HG02610 (cell line): ENCODE measurements around the gene FAM13B.
"Not testable (repeated sequence)": the region's sequence is repeated elsewhere in the genome, so short reads cannot be mapped to it uniquely, and the experiment has no call there.

Source experiments
- ATAC-seq: cut with Tn5 transposase; IDR thresholded peaks from one replicate; pipeline ENCODE4 v1.9.1; 2021; ENCODE audit warnings: mild to moderate bottlenecking, moderate library complexity; ENCODE audit not compliant: unreplicated experiment

Gene FAM13B

DNA sequence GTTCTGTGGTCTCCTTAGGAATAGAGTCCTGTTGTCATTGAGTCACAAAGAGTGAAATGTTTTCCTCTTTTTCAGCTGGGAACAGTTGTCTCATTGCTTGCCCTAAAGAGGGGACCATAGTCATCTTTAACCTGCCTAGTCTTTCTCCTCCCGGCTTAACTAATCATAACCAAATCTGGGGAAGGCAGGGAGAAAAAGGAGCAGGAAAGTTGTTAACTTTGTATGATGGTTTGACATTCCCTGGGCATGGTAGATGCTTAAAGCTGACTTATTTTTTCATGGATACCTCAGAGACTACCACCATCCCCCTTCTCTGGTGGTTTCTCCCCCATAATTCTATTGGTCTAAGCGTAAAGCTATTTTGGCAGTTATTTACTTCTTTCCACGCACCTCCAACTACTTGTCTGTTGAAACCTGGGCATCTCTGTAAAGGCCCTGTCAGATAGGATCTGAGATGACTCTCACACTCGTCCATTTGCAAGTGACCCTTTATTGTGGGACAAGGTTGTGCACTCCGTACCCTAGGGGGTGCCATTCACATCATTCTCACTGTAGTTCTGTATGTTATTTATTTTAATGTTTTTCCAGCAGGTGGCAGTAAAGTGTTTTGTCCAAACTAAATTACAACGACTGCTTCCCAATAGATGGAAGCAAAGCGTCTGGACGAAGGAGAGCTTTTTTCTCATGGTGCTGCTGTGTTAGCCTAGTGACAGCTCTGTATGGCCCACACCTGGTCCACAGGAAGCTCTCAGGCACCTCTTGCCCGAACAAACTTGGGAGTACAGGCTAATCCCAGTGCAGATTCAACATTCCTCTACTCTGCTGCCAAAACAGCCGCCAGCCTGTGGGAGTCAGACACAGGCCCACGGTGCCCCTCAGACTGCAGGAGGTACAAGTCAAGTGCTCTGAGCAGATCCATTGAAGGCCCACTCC, 3.0 kb upstream of the FAM13B start:
- peak; percentile 43 for ATAC-seq

DNA sequence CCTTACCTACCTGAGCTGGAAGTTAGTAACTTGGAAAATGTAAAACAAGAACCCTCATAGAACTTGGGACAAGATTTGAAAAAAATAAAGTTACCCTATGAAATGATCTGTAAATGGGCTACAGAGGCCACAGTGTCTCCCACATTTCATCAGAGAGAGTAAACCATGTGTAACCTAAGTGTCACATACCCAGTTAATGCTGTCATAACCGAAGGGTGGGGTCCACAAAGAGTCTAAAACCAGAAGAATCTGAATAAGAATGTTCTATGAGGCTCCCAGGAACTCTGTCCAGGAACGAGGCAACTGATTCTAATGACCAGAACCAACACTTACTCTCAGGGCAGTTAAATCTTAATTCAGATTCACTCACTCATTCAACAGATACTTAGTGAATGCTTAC, 1.0 kb upstream of the FAM13B start:
- no peak for ATAC-seq

DNA sequence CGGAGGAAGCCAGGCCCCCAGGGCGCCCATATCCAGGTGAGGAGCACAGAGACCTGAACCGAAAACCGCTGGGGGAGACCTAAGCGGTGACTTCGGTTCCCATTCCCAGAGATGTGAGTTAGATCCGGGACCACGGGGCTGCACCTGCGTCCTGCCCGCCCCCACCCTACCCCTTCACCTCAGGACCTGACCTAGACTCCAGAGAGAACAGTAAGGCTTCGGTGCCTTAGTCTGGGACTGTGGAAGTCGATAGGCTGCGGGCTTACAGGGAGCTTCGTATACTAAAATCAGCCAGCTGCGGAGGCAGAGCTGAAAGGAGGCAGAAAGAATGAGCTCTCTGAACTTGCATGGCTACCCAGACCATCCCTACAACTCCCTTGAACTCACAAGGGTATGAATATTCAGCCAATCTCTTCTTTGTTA, 518 bp upstream of the FAM13B start:
- peak; percentile 2 for ATAC-seq

DNA sequence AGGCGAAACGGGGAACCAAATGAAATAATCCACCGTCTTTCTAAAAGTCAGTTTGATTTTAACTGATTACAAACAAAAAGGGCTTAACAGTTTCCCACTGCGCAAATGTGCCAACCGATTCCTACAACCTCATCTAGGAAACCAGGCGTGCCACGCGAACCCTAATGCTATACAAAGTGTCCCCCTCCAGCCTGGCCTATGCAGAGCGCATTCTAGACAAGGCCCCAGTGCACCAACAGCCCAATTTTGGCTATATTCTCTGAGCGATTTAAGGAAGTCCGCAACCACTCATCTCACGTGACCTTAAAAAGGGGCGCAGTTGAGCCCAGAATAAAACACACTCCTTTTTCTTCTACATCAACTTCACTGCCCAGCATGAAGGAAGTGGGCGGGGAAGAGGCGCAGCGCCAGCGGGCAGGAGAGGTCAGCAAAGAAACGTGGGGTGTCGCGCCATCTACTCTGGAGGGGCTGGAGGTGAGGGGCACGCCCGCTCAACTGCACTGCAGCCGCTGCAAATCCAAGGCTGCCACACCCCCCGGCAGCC, 779 bp downstream of the FAM13B start:
- ATAC-seq = peak; percentile 20

DNA sequence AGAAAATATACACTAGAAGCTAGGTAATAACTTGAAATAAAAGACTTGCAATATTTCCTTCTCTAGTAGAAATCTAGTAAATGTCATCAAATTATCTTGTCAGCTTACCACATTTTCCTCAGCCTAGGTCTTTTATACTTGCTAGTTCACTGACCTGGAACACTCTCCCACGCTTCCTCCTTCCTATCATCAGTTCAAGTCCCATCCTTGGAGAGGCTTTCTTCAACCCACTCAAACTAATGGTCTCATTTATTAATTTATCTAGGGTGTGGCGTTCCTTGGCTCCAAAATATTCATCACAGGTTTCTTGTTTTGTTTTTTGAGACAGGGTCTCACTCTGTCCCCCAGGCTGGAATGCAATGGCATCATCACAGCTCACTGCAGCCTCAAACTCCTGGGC, 2.9 kb downstream of the FAM13B start:
- ATAC-seq = no peak

DNA sequence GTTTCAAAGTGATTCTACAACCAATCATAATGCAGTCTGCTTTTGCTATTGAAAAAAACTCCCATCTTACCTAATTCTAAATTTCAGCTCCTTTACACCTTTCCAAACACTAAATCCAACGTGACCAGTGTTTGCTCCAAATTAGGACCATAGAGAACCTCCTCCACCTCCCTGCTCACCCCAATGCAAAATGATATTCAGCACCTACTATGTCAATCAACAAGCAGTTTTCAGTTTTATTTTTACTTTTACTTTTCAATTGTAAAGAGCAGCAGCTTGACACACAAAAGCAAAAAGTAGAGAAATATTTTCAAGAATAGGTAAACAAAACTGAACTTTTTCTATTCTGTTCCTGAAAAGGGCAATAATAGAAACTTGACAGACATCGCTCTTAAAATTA, 3.4 kb downstream of the FAM13B start:
- no peak for ATAC-seq

DNA sequence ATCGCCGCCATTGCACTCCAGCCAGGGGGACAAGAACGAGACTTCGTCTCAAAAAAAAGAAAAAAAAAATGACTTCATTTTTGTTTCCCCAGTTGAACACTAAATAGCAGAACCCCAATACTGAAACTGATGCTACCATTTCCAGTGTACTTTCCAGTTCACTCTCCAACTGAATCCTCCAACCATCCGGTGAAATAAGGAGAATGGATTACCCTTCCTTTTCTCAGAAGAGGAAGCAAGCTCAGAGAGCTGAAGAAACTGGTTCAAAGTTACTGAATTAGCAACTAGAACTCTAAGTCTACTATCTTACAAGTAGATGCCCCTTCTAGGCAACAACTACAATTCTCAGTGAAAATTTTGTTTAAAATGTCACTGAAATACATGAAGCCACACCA, 3.9 kb downstream of the FAM13B start:
- ATAC-seq = no peak

DNA sequence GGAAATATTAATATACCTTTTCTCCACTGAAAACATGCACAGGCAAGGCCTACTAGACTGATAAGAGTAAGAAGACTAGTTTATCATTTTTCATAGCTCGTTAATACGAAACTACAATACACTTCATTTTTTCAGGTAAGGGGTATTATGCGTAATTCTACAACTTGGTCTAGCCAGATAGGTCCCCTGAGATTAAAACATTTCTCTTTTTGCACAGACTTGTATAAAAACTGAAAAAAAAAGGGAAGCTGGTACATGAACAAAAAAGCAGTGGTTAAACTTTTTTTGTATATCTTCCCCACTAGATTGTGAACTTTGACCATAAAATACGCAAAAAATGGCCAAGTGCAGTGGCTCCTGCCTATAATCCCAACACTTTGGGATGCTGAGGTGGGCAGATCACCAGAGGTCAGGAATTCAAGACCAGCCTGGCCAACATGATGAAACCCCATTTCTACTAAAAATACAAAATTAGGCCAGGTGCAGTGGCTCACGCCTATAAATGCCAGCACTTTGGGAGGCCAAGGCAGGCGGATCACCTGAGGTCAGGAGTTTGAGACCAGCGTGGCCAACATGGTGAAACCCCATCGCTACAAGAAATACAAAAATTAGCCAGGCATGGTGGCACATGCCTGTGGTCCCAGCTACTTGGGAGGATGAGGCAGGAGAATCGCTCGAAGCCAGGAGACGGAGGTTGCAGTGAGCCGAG, 4.5 kb downstream of the FAM13B start:
- not testable (repeated sequence) for ATAC-seq

DNA sequence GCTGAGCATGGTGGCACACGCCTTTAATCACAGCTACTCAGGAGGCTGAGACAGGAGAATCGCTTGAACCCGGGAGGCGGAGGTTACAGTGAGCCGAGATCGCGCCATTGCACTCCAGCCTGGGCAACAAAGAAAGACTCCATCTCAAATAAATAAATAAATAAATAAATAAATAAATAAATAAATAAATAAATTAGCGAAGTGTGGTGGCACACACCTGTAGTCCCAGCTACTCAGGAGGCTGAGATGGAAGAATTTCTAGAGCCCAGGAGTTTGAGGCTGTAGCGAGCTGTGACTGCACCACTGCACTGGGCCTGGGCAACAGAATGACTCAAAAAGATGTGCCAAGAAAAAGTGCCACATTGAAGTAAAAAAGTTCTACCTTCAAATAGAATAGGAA, 6.1 kb downstream of the FAM13B start:
- not testable (repeated sequence) for ATAC-seq

DNA sequence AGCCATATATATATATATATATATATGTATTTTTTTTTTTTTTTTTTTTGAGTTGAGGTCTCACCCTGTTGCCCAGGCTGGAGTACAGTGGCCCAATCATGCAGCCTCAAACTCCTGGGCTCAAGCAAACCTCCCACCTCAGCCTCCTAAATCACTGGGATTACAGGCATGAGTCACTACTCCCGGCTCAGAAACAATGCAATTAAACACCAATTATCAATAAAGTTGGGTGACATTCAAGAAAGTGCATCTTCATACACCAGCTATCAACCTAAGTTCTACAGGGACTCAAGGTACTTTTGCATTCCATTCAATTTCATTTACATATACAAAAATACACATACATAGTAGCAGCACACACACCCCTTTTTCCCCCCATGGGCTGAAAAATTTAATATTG, 7.6 kb downstream of the FAM13B start:
- no peak for ATAC-seq

DNA sequence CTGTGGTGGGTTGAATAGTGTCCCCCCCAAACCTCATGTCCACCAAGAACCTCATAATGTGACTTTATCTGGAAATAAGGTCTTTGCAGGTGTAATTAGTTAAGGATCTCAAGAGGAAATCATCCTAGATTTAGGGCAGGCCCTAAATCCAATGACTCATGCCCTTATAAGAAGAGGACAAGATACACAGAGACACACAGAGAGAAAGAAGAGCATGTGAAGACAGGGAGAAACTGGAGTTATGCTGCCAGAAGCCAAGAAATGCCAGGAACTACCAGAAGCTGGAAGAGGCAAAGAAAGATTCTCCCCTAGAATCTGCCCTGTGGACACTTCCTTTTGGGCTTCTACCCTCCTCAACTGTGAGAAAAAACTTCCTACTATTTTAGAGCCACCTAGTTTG, 8.8 kb downstream of the FAM13B start:
- no peak for ATAC-seq

DNA sequence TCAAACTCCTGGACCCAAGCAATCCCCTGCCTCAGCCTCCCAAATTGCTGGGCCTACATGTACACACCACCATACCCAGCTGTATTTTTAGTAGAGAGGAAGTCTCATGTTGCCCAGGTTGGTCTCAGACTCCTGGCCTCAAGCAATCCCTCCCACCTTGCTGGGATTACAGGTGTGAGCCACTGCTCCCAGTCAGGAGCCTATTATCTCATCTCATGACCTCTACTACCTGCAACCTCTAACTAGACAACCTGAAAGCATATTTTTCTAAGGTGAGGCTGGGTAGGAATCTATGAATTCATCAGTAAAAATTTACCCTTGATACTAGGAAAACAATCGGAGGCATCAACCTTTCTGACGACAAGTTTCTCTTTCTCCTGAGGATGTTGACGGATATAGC, 10.0 kb downstream of the FAM13B start:
- ATAC-seq = no peak

DNA sequence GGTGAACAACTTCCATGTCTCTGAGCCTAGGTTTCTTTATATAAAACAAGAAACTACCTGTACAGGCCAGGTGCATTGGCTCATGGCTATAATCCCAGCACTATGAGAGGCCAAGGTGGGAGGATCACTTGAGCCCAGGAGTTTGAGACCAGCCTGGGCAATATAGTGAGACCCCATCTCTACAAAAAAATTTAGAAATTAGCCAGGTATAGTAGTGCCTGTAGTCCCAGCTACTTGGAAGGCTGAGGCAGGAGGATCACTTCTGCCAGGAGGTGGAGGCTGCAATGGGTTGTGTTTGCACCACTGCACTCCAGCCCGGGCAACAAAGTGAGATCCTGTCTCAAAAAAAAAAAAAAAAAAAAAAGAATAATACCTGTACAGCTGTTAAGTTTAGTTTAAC, 11.1 kb downstream of the FAM13B start:
- no peak for ATAC-seq

DNA sequence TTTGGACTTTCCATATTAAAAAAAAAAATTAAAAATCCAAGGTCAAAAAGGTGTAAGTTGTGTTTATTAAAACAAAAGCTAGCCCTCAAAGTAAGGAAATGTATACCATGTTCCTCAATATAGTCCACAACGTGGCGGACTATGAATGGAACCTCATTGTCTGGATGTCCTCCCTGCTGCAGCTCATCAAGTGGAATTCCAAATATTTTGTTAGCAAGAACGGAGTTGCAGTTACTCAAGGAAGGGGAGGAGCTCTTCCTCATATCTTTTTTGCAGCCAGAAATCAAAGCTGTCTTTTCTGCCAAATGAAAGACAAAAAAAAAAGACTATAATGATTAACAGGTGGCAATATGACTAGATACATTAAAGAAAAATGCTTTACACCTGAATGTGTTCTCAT, 14.0 kb downstream of the FAM13B start:
- no peak for ATAC-seq

DNA sequence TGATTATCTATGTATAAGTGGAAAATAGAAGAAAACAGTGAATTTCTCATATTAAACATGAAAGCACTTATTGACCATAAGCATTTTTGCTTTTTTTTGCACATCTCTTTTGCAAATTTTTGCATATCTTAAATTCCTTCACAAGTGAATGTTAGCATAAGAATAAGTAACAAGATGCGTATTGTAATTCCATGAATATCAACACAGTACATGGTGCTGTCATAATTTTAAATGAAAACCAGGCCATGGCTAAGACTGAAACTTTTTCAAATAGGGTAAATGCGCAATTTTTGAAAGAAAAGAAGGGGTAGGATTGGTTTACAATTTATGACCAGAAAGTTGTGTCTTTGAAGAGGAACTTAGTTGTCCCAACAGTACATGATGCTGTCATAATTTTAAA, 17.0 kb downstream of the FAM13B start:
- no peak for ATAC-seq

DNA sequence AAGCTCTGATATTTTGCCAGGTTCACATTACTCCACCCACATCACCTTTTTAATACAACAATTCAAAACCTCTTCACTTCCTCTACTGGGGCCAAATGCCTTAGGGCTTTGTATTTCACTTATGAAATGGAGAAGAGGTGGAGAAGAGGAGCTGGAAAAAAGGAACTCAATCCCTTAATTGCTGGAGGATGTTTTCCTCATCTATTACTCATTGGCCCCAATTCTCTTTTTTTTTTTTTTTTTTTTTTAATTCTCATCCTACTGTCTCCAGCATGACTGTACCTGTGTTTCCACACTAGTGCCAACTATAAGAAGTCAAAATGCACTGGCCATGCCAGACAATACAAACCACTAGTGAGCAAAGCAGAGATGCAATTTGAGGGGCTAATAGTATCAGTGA, 20.9 kb downstream of the FAM13B start:
- ATAC-seq = no peak

DNA sequence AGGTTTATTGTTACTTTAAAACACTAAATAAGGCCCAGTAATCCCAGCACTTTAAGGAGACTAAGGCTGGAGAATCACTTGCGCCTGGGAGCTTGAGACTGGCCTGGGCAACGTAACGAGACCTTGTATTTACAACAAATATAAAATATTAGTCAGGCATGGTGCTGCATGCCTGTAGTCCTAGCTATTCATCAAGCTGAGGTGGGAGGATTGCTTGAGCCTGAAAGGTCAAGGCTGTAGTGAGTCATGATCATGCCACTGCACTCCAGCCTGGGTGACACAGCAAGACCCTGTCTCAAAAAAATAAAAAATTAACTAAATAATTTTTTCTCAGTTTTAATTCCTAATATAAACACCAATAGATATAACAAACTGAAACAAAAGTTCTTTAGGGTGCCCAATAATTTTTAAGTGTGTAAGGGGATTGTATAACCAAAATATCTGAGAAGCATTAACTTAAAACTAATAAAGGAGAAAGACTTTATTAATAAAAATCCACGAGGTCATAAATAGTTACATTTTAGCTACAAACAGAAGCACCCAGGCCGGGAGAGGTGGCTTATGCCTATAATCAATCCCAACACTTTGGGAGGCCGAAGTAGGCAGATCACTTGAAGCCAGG, 32.7 kb downstream of the FAM13B start:
- ATAC-seq = no peak

DNA sequence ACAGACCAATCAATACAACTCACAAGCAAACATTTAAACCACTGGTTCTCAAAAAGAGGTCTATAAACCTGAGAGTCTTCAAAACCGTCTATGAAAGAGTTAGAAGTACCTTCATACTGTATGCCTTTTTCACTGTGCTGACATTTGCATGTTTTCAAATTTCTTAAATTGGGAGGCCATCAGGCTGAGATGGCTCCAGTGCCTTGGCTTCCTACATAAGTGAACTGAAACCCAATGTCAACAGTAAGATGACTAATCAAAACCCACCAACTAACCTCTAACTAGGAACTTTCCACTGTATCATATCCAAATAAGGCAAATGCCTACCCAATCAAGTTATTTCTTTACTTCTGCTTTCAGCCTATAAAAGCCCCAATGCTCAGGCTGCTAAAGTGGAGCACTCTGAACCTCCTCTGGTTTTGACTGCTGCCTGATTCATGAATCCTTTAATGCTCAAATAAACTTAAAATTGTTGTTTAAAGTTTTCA, 35.1 kb downstream of the FAM13B start:
- ATAC-seq = peak; percentile 85

DNA sequence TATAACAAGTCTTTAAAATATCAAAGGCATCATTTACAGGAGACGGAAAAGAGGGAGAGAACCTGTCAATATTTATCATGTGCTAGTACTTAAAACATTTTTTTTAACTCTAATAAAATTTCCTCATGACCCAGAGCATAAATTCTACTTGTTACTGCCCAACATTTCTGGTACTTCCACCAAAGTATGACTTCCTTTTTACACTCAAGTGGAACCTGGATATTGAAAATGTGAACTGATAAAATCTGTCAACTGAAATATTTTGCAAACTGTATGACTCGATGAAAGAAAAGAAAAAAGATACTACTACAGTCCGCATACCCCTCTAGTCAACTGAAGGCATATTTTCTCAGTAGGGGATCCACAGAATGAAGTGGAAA, 37.1 kb downstream of the FAM13B start:
- no peak for ATAC-seq

DNA sequence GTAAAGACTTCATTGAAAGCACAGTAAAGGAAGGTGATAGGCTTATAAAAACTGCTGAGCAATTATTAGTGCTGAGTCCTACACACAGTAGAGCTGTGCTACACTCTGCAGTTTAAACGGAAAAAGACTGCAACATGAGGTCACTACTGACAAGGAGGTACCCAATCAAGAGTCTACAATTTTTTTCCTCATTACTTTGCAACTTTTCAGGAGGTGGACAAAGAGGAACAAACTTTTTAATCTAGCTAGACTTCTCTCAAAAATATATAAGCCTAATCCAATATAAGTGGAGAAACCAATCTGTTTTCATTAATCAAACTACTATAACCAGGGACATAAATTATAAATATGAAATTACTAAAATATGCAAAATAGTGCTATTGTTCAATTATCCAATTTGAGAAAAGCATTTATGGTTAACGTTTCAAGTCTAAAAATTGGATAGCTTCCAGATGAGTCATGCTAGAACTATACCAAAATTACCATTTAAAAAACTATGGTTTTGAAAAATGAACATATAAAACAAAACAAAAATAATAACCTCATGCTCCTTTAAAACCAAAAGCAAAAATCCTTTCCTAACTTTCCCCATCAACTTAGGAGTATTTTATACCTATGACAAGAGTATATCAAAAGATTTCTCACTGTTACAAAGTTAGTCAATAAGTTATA, 37.7 kb downstream of the FAM13B start:
- no peak for ATAC-seq

DNA sequence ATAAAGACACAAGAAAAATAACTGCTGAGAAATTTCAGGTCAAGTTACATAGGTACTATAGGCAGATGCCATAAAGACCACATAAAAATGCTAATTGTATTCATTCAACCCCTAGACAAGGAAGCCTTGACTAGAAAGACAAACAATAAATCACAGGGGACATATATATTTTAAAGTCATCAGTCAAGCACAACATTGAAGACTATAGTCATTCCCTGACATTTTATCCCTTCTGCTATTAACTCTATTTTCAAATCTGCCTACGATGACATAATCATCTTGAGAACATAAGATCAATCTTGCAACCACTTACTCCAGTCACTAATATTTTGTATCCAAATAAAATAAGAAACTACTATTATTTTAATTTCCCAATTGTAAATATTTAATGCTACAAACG, 38.3 kb downstream of the FAM13B start:
- no peak for ATAC-seq
